Measurements from ENCODE around the gene ZFP82.
A peak's percentile ranks its signal among the peaks of the same experiment; 100 is the strongest.

ZFP82 gene

GRCh38 chr19:36418287-36419001 lies at the start of gene ZFP82:
TSS of gene ZFP82 (minus strand) at chr19:36418644. CDS start at chr19:36409789, 8,855 bp downstream.
- DNase-seq (ENCODE audit: low read depth), result peak; percentile 63

- DNase-seq (ENCODE audit: low read depth), result no peak
These were observed 41.6 kb upstream of the ZFP82 start for GRCh38 chr19:36460046-36460445.

GRCh38 chr19:36456831-36457230 lies 38.4 kb upstream of the ZFP82 start:
- no peak for DNase-seq (ENCODE audit: low read depth)

- no peak for DNase-seq (ENCODE audit: low read depth)
These were observed 30.7 kb upstream of the ZFP82 start for GRCh38 chr19:36449059-36449670.

GRCh38 chr19:36441339-36441738 lies 22.9 kb upstream of the ZFP82 start:
- DNase-seq (ENCODE audit: low read depth), result no peak

GRCh38 chr19:36436531-36436930 lies 18.1 kb upstream of the ZFP82 start:
- DNase-seq (ENCODE audit: low read depth), result no peak

- DNase-seq (ENCODE audit: low read depth), result no peak
These were observed 5.5 kb upstream of the ZFP82 start for GRCh38 chr19:36423925-36424324.

- DNase-seq (ENCODE audit: low read depth), result no peak
These were observed 3.5 kb upstream of the ZFP82 start for GRCh38 chr19:36421749-36422481.

GRCh38 chr19:36420961-36421748 lies 2.7 kb upstream of the ZFP82 start:
- DNase-seq (ENCODE audit: low read depth), result no peak

GRCh38 chr19:36417752-36418286 lies 625 bp downstream of the ZFP82 start:
- no peak for DNase-seq (ENCODE audit: low read depth)

- DNase-seq (ENCODE audit: low read depth), result no peak
These were observed 8.6 kb downstream of the ZFP82 start for GRCh38 chr19:36409841-36410240.

GRCh38 chr19:36408101-36408500 lies 10.3 kb downstream of the ZFP82 start:
- DNase-seq (ENCODE audit: low read depth), result no peak

GRCh38 chr19:36404498-36404897 lies 13.9 kb downstream of the ZFP82 start:
- DNase-seq (ENCODE audit: low read depth), result no peak

- DNase-seq (ENCODE audit: low read depth), result no peak
These were observed 17.0 kb downstream of the ZFP82 start for GRCh38 chr19:36401475-36401874.

GRCh38 chr19:36398571-36398970 lies 19.9 kb downstream of the ZFP82 start:
- DNase-seq (ENCODE audit: low read depth), result no peak

- DNase-seq (ENCODE audit: low read depth), result no peak
These were observed 25.3 kb downstream of the ZFP82 start for GRCh38 chr19:36392916-36393673.

GRCh38 chr19:36379510-36379819 lies 39.0 kb downstream of the ZFP82 start:
- no peak for DNase-seq (ENCODE audit: low read depth)

- DNase-seq (ENCODE audit: low read depth), result peak; percentile 91
These were observed 39.6 kb downstream of the ZFP82 start, which contains the start of gene ZFP14 for GRCh38 chr19:36378625-36379509. TSS of gene ZFP14 (minus strand) at chr19:36379201. CDS start at chr19:36367892, 11,309 bp downstream.

- DNase-seq (ENCODE audit: low read depth), result no peak
These were observed 40.8 kb downstream of the ZFP82 start for GRCh38 chr19:36377541-36378178.

GRCh38 chr19:36373638-36374156 lies 44.7 kb downstream of the ZFP82 start:
- no peak for DNase-seq (ENCODE audit: low read depth)

Measured in activated gamma-delta T cell treated with anti-CD3 and anti-CD28 coated beads, Interleukin-2, amount 50 U/mL, for 16 hours (primary cell).